DMS53 treated with DMSO at 0.1 percent for 48 hours (cell line): ENCODE data around the gene NOL3.

Experiments
- DNase-seq: peaks from one replicate; lab custom pipeline; 2025; ENCODE audit not compliant: unreplicated experiment; lab: John Stamatoyannopoulos, UW

NOL3 gene

DNA sequence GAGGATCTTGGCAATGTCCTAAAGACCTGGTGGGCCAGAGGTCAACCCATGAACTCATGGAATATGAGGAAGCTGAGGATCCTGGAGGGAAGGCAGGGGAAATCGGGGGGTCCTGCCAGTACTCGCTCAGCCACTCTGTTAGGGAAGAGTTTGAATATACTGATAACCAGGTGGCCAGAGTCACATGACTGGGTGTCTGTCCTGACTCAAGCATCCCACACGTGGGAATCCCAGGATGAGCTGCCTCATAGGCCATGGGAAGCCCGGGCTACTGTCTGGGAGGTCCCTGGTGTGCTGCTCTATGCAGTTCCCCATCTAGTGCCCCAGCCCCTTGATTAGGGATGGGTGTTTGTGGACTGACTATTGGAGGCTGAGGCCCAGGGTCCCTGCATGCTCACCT is 18.0 kb downstream of the NOL3 start:
- no peak for DNase-seq

- DNase-seq: no peak
Measured at GRCh38 chr16:67188798-67189197, 18.5 kb downstream of the NOL3 start.

DNA sequence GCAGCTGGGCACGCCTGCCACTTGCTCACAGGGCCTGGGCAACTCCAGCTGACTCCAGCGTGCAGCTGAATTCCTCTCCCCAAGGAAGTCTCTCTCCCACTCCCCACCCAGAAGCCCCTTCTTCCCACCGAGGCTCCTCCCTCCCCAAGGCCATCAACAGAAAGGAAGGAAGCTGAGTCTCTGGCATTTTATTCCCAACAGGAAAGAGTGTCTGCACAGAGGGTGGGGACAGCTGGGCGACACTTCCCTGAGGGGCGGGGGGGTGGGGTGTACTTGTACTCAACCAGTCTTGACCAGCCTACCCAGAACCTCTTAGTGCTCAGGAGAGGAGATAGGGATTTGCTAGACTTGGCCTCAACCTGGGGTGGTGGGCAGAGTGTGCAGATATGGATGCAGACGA is 19.7 kb downstream of the NOL3 start, which contains the start of gene EXOC3L1:
Gene EXOC3L1 (minus strand): TSS at position 96 of the 400 bp plus-strand sequence. CDS start 460 bp downstream, outside the sequence.
- DNase-seq: no peak

- no peak for DNase-seq
Measured at GRCh38 chr16:67190448-67191399, 20.4 kb downstream of the NOL3 start.

DNA sequence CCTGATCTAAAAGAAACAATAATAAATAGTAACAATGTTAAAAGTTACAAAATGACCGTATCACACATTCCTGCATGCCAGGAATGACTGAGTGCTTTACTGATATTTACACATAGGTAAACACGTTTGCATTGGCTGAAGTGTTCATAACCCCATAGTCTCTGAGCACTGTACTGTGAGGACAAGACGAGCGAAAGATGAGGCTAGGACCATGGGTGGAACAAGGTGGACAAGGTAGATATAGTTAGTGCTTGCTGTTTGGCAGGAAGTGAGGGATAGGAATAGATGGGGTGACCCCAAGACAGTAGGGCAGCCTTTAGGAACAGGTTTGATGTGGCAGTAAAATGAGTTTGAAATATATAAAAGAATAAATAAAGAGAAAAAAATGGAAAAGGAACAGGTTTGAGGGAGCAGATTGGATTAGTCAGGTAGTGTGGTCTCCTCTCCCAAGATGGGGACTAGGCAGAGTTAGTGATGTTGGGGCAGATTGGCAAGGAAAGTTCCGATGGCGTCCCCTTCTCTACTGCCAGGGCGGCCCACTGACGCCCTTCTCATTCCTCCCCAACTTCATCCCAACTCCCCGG is 21.2 kb downstream of the NOL3 start:
- no peak for DNase-seq

GRCh38 chr16:67191995-67192681 is 21.8 kb downstream of the NOL3 start, which contains the start of gene E2F4:
Gene E2F4, plus strand, starts transcription at chr16:67192155. Its CDS starts 73 bp downstream, at chr16:67192228.
- DNase-seq: peak; percentile 77

GRCh38 chr16:67192781-67193361 is 22.5 kb downstream of the NOL3 start:
- no peak for DNase-seq

DNA sequence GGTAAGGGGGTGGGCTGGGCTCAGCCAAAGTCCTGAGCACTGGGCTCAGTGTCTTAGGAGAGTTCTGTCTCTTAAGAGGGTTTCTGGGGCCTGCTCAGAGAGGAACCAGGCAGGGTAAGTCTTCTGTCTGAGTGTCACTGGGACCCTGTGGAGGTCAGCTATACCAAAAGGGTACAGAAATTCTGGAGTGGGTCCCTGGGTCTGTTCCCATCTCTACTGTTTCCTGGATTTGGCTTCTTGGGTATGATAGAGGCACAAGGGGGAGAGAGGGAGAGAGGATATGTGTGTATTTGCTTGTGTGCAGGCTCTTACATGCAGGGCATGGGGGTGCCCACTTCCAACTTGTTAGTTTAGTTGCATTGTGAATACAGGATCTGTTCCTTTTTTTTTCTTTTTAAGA is 23.2 kb downstream of the NOL3 start:
- DNase-seq: no peak

DNA sequence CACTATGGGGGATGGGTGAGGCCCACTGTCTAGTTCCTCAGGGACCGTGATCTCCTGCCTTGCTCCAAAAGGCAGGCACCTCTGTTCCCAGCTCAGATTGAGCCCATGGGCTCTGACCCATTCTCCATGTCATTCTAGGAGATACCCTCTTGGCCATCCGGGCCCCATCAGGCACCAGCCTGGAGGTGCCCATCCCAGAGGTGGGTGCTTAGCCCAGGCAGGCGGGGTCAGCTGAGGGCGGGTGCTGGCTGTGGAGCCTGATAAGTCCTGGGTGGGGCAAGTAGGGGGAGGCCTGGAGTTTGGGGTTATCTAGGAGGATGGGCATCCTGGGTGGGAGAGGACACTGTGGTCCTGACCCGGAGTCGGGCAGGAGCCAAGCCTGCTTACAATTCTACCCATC is 23.9 kb downstream of the NOL3 start:
- DNase-seq: no peak

- DNase-seq: no peak
Measured at GRCh38 chr16:67195676-67196075, 25.3 kb downstream of the NOL3 start.

- DNase-seq: no peak
Measured at GRCh38 chr16:67196881-67197280, 26.5 kb downstream of the NOL3 start.

- no peak for DNase-seq
Measured at GRCh38 chr16:67197704-67198103, 27.4 kb downstream of the NOL3 start.

- peak; percentile 55 for DNase-seq
Measured at GRCh38 chr16:67198238-67198734, 27.9 kb downstream of the NOL3 start.

DNA sequence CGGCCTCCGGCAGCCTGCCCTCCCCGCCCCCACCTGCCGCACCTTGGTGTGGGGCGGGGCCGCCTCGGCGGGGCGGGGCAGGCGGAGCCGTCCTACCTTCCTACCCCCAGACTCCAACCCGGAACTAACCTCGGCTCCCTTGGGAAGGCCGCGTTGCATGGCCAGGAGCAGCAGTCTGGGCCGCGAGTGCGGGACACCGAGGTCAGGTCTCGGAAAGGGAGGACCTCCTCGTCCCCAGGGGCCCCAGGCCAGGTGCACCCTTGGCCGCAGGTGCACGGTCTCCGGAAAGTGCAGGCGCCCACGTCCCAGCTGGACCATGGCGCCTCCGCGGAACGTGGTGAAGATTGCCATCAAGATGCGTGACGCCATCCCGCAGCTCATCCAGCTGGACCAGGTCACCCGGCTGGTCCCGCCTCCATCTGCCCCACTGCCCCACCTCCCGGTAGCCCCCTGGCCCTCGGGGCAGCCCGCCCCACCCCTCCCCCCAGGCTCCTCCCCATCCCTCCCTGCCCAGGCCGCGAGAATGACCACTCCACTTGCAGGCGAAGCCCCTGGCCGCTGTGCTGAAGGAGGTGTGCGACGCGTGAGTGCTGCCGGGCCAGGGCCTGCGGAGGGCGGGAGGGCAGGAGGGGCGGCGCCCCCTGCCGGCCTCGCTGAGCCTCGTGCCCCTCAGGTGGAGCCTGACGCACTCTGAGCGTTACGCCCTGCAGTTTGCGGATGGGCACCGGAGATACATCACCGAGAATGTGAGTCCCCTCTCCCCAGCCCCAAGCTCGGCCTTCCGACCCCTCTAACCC is 28.9 kb downstream of the NOL3 start, which contains the start of gene ELMO3:
Gene ELMO3 (plus strand): TSS at position 121 of the 797 bp plus-strand sequence. CDS start 196 bp downstream, at position 317.
- peak; percentile 60 for DNase-seq

DNA sequence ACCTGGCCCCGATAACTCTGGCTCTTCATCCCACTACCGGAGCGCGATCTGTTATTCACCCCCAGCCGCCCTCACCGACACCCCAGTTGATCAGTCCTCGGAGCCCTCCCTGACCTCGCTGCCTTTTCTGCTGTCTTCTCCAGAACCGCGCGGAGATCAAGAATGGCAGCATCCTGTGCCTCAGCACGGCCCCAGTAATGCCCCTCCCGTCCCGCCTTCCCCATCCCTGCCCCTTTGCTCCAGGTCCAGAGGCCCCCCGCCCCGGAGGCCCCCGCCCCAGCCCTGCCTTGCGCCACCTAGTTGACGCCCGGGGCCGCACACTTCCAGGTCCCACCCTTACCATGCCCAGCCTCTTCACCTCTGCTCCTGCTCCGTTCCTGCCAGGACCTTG is 29.5 kb downstream of the NOL3 start:
- DNase-seq: no peak

GRCh38 chr16:67200491-67200890 is 30.2 kb downstream of the NOL3 start:
- no peak for DNase-seq

GRCh38 chr16:67201411-67202345 is 31.3 kb downstream of the NOL3 start:
- no peak for DNase-seq

GRCh38 chr16:67202426-67202825 is 32.1 kb downstream of the NOL3 start:
- no peak for DNase-seq

GRCh38 chr16:67202956-67203493 is 32.7 kb downstream of the NOL3 start:
- DNase-seq: no peak
